Stromal cell of bone marrow (primary cell): ENCODE data around the gene IDE.
"Not testable (repeated sequence)": the region's sequence is repeated elsewhere in the genome, so short reads cannot be mapped to it uniquely, and the experiment has no call there.

ENCODE experiments used
- DNase-seq: peaks from one replicate; pipeline ENCODE4 v3.0.0-alpha.2; 2012; ENCODE audit warnings: low read depth

Gene IDE

DNA sequence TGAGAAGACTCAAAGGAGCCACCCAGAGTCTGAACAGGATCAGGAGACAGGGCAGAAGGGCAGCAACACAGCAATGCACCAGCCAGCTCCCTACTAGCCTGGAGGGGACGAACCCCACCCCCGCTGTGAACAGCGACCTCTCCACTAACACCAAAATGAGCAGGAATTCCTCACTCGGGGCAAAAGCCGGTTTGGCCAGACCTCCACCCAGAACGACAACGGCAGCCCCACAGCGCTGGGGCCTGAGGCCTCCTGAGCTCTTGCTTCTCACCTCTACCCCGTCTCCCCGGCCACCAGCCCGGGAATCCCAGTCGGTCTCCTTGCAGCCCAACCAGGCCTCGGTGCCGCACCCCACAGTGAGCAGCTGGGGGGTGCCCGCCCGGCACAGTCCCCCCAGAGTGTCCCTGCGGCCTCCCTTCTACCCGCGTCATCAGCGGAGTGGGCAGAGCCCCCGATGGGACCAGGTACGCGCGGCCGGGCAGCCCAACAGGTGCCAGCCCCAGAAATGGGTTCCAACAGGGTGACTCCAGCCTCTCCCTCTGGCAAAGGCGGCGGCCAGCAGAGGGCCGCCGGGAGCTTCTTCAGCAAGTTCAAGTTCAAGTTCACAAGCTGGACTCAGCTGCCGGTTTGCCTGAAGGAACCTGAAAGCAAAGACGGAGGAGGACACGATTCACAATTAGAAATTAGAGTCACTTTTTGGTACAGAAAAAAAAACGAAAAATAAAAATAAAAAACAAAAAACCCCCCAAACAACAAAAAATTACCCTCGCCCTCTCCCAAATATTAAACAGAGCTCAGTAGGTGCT, 153.9 kb downstream of the IDE start:
- DNase-seq = no peak

DNA sequence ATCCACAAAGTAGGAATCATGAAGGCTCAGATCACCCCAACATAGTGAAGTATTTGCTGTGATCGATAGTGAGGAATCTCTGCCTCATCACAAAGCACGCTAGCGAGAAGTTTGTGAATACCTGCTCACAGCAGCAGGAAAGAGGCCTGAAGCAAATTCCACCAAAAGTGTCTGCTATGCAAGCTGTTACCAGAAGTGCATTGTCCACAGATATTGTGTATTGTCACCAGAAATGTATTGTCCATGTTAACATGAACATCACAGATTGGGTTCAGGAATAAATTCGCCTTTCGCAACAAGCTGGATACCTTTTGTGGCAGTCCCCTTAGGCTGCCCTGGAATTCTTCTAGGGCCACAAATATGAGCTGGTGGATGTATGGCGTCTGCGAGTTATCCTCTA, 155.0 kb downstream of the IDE start:
- DNase-seq = no peak

DNA sequence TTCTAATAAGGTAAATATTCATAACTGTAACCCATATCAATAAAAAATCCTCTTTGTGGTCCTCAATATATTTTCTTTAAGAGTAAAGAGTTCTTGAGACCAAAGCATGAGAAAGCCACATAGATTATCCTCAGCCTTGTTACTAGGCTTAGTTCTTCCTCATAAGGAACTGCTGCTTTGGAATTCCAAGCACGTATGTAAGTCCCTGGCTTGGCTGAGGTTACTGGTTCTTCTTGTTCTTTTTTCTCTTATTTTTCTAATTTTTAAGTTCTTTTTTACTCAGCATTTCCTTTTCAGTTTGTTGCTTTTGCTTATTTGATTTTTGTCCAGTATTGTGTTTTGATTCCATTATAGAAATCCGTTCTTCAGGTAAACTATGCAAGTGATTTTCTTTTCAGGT, 155.7 kb downstream of the IDE start:
- DNase-seq = no peak

DNA sequence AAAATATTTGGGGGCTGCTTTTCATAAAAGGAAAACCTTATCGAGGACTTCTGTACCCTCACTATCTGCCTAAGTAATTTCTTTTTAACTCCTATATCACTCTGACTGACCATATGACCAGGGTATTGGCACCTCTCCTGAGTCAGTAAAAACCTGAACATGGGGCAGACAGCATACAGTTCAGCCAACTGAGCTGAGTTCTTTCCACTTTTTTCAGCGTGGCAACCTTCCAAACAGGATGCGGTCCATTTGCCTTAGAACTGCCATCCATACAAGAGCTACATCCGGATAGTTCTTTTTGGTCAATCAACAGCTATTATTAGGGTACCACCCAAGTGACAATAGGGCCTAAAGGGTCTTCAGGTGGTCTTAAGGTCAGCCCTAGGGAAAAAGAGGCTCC, 160.4 kb downstream of the IDE start:
- no peak for DNase-seq

DNA sequence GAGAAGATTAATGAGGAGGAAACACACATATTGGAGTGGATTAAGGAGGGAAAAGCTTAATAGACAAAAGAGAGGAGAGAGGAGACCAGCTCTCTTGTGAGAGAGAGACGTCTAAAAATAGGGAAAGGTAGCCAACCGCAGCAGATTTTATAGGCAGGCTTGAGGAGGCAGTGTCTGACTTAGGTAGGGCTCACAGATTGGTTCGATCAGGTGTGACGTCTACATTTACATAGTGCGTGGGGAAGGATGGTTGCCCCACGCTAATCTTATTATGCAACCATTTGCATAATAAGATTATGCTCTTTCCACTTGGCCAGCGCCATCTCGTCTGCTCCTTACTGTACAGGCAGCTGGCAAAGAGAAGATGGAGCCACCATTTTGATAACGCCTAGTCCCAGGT, 160.9 kb downstream of the IDE start:
- DNase-seq = no peak

DNA sequence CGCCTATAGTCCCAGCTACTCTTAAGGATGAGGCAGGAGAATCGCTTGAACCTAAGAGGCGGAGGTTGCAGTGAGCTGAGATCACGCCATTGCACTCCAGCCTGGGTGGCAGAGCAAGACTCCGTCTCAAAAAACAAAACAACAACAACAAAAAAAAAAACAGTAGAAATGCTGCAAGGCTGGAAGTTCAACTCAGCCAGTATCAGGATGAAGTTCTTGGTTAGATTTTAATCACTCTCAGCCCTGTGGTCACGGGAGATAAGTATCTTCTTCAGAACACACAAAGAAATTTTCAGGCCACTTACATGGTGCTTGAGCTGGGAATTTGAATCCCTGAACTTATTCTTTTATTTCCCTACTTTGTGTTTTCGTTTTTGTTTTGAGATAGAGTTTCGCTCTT, 162.5 kb downstream of the IDE start:
- no peak for DNase-seq

DNA sequence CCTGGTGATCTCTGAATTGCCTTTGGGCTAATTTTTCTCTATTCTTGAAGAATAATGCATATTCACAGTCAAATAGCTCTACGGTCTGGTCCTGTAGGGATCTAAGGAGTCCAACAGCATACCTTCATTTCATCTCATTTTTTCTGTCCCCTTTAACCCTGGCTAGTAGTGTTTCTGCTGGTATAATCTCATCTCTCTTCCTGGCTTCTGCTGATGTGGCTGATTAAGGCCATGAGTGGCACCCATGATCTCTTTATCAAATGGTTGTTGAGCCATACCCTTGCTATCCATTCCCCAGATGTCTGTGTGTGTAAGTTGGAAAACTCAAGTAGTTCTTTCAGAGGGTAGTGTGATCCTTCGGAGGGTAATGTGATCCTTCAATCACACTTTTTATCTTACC, 163.4 kb downstream of the IDE start:
- DNase-seq = no peak

DNA sequence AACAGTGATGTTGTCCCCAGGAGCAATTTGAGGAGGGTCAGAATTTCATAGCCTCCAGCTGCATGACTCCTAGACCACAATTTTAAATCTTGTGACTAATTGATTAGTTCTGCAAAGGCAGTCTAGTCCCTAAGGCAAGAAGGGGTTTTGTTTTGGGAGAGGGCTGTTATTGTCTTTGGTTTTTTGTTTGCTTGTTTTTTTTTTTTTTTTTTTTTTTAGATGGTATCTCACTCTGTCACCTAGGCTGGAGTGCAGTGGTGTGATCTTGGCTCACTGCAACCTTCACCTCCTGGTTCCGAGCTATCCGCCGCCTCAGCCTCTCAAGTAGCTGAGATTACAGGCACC, 165.9 kb downstream of the IDE start:
- no peak for DNase-seq

DNA sequence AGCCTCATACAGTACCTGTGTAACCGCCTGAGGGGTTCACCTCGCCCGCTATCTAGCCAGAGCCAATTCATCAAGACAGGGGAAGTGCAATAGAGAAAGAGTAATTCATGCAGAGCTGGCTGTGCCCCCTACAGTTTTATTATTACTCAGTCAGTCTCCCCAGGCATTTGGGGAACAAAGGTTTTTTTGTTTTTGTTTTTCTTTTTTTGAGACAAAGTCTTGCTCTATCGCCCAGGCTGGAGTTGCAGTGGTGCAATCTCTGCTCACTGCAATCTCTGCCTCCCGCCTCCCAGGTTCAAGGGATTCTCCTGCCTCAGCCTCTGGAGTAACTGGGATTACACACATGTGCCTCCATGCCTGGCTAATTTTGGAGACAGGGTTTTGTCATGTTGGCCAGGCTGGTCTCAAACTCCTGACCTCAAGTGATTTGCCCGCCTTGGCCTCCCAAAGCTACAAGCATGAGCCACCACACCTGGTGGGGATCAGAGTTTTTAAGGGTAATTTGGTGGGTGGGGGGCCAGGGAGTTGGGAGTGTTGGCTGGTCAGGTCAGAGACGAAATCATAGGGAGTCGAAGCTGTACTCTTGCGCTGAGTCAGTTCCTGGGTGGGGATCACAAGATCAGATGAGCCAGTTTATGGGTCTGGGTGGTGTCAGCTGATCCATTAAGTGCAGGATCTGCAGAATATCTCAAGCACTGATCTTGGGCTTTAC, 166.4 kb downstream of the IDE start:
- no peak for DNase-seq

DNA sequence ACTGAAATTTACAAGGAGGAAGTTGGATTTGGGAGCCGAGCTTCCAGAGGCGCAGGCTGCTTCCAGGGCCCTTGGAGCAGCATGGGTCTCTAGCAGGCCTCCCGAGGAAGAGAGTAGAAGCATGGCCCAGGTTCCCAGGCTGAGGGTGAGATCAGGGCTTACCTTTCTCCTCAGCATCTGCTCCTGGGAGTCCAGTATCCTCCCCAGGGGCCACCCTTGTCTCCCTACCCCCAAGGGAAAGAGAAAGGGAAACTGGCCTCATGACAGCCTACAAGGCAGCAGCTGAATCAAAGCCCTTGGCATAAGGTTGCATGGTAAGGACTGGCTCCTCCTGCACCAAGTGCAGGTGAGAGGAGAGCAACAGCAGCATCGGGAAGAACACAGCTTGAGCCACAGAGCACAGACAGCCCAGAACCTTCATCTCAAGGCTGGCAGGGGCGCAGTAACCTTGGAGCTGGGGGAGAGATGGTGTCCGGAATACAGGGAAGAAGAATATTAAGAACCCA, 168.4 kb downstream of the IDE start:
- DNase-seq = no peak

DNA sequence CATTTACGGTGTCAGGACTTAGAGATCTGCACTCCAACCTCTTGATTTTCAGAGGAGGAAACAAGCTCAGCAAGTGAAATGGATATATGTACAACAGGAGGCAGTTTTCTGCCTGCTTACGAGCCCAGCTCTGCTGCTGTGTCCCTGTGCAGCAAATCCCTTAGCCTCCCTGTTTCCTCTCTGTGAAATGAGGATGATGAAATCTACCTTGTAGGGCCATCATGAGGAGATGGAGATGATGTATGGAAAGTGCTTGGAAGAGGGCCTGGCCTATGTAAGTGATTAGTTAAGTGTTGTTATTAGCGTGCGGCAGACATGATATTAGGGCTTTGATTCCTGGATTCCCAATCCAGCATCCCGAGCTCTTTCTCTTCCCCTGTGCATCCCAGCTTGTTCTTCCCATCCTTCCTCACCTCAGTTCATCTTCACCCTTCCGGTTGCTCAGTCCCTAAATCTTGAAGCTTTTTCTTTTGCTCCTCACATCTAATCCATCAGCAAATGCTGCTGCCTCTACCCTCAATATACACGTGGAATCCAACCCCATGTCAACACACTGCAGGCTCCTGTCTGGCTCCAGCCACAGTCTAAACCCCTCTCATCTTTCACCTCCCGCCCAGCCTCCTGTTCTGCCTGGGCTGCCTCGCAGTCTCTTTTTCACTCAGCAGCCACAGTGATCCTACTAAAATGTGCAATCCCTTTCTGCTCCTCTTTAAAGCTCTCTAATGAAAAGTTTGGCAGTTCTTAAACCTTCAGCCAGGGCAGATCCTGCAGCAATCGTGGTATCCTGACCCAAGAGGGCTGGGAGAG, 169.1 kb downstream of the IDE start:
- DNase-seq = no peak

DNA sequence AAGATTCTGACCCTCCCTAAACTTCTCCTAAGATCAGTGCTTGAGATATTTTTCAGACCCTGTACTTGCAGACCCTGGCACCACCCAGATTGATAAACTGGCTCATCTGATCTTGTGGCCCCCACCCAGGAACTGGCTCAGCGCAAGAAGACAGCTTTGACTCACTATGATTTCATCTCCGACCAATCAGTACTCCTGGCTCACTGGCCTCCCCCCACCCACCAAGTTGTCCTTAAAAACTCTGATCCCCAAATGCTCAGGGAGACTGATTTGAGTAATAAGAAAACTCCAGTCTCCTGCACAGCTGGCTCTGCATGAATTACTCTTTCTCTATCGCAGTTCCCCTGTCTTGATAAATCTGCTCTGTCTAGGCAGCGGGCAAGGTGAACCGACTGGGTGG, 171.7 kb downstream of the IDE start:
- not testable (repeated sequence) for DNase-seq
